Endothelial cell of umbilical vein (primary cell): ENCODE results near the gene ACER3. TPM values are rescaled to one million over a fixed set of nuclear protein-coding genes. Genes with fewer than 3 reads are reported as not detected.

Experiments used
- BruUV-seq: library from RNA; stranded (reverse); fragments of 400-500 nt; replicated peaks from 2 replicates; lab custom pipeline; 2021; lab: Mats Ljungman, UMichigan
- CTCF ChIA-PET: fragments of 300-600, 350-600 bp; sonication (Branson Sonifier 250); formaldehyde crosslinking; loops from one replicate; lab custom pipeline; 2021; ENCODE audit warnings: antibody characterized with exemption, inconsistent platforms; lab: Charles Lee
- POLR2A ChIA-PET: fragments of 300-600, 350-600 bp; sonication (Branson Sonifier 250); formaldehyde crosslinking; loops from one replicate; lab custom pipeline; 2021; ENCODE audit warnings: antibody characterized with exemption, inconsistent platforms; lab: Charles Lee
- DNase-seq: peaks from one replicate; pipeline ENCODE4 v3.0.0-alpha.2; 2011; ENCODE audit warnings: low read depth, low spot score
- FAIRE-seq: peaks from 2 replicates; lab custom pipeline; 2011; peaks lifted over from hg19 to GRCh38; lab: Jason Lieb, UNC
- H2AFZ ChIP-seq: 2 replicates; pipeline ENCODE4 v1.6.0; 2012; ENCODE audit warnings: low read depth, low read length, control low read depth, inconsistent platforms
- H3K27ac ChIP-seq: 2 replicates; pipeline ENCODE4 v1.5.1; 2011; ENCODE audit warnings: low read depth, mild to moderate bottlenecking, control low read depth, low read length, moderate library complexity; ENCODE audit not compliant: insufficient read depth
- H3K27me3 ChIP-seq, 2 experiments: 2 replicates each; pipeline versions ENCODE4 v1.6.0 to v1.6.1; 2011; ENCODE audit warnings: low read length in 2 of 2, mixed read lengths in 1 of 2; ENCODE audit not compliant: control insufficient read depth in 2 of 2, insufficient read depth in 2 of 2
- H3K36me3 ChIP-seq, 2 experiments: 2 replicates in 1 of 2; 3 replicates in 1 of 2; pipeline ENCODE4 v1.5.1; 2011; ENCODE audit warnings: low read length in 2 of 2, mild to moderate bottlenecking in 1 of 2, moderate library complexity in 1 of 2; ENCODE audit not compliant: control insufficient read depth in 2 of 2, insufficient read depth in 2 of 2; ENCODE audit errors: extremely low read depth in 1 of 2
- H3K4me1 ChIP-seq: 3 replicates; pipeline ENCODE4 v1.5.1; 2011; ENCODE audit warnings: mild to moderate bottlenecking, low read length; ENCODE audit not compliant: control insufficient read depth, insufficient read depth; ENCODE audit errors: extremely low read depth
- H3K4me2 ChIP-seq: 2 replicates; pipeline ENCODE4 v1.6.1; 2011; ENCODE audit warnings: low read length, control low read depth, mixed read lengths; ENCODE audit not compliant: insufficient read depth
- H3K4me3 ChIP-seq, 3 experiments: fragments of 200-600 bp in 1 of 3; sonication (generic), shearing (Covaris generic) in 1 of 3; replicated peaks in 1 of 3; 2 replicates each; pipeline ENCODE4 v1.5.1; 2011 to 2016; ENCODE audit warnings: control low read depth in 3 of 3, low read length in 3 of 3, mild to moderate bottlenecking in 2 of 3, inconsistent platforms in 1 of 3, low read depth in 1 of 3, moderate library complexity in 1 of 3; ENCODE audit not compliant: insufficient read depth in 1 of 3
- H3K79me2 ChIP-seq: 2 replicates; pipeline ENCODE4 v1.6.0; 2012; ENCODE audit warnings: low read length, inconsistent platforms; ENCODE audit not compliant: control insufficient read depth, insufficient read depth
- H3K9ac ChIP-seq: replicated peaks from 2 replicates; pipeline ENCODE3; 2011; ENCODE audit warnings: low read length, control low read depth; ENCODE audit not compliant: insufficient read depth; ENCODE audit errors: extremely low read depth
- H3K9me1 ChIP-seq: replicated peaks from 3 replicates; pipeline ENCODE4 v1.6.0; 2011; ENCODE audit warnings: mild to moderate bottlenecking, low read length; ENCODE audit not compliant: control insufficient read depth, insufficient read depth; ENCODE audit errors: extremely low read depth
- H3K9me3 ChIP-seq: replicated peaks from 2 replicates; pipeline ENCODE4 v1.5.1; 2012; ENCODE audit warnings: low read length, inconsistent platforms; ENCODE audit not compliant: control insufficient read depth, insufficient read depth
- H4K20me1 ChIP-seq: replicated peaks from 2 replicates; pipeline ENCODE3; 2011; ENCODE audit warnings: mild to moderate bottlenecking, low read length; ENCODE audit not compliant: control insufficient read depth, insufficient read depth; ENCODE audit errors: extremely low read depth
- EZH2 ChIP-seq: IDR thresholded peaks from 2 replicates; pipeline ENCODE4 v1.6.1; 2012; ENCODE audit warnings: borderline replicate concordance, low read depth, mild to moderate bottlenecking, moderate library complexity, low read length, inconsistent platforms; ENCODE audit not compliant: severe bottlenecking
- FOS ChIP-seq: IDR thresholded peaks from 2 replicates; pipeline ENCODE4 v1.6.1; 2011; ENCODE audit warnings: mild to moderate bottlenecking, low read length, moderate library complexity, borderline replicate concordance; ENCODE audit not compliant: insufficient read depth
- GATA2 ChIP-seq: IDR thresholded peaks from 2 replicates; pipeline ENCODE4 v1.7.0; 2011; ENCODE audit warnings: low read depth, mild to moderate bottlenecking, moderate library complexity, mixed read lengths, low read length; ENCODE audit not compliant: insufficient read length, insufficient read depth
- JUN ChIP-seq: IDR thresholded peaks from 2 replicates; pipeline ENCODE4 v1.6.1; 2011; ENCODE audit warnings: borderline replicate concordance, low read depth; ENCODE audit not compliant: insufficient read length, insufficient read depth
- MYC ChIP-seq: IDR thresholded peaks from one replicate; pipeline ENCODE4 v1.6.1; 2011; ENCODE audit warnings: mild to moderate bottlenecking, low read depth, low read length
- POLR2A ChIP-seq: IDR thresholded peaks from 2 replicates; pipeline ENCODE4 v1.6.1; 2012; ENCODE audit warnings: low read depth, mild to moderate bottlenecking, control low read depth, low read length
- POLR2AphosphoS5 ChIP-seq: IDR thresholded peaks from 2 replicates; pipeline ENCODE4 v1.6.1; 2012; ENCODE audit warnings: low read depth, mild to moderate bottlenecking, control low read depth, low read length, moderate library complexity; ENCODE audit not compliant: insufficient read depth
- dilution Hi-C: fragments of 300-500 bp; cut with MboI; formaldehyde crosslinking; loops from one replicate; pipeline ENCODE4 v1.15.0; 2019; ENCODE audit warnings: low sequenced_read_pairs; ENCODE audit not compliant: extremely low pct_ligation_motif_present
- intact Hi-C: fragments of 100-400 bp; cut with micrococcal nuclease; formaldehyde crosslinking; loops from one replicate; pipeline ENCODE4 v1.10.0; 2022
- polyA plus RNA-seq, 4 experiments: library from polyadenylated mRNA; depleted of rRNA in 3 of 4; stranded (reverse) in 3 of 4; unstranded in 1 of 4; fragments of >200 nt; gene quantifications; 2 replicates each; pipeline versions ENCODE4 v1.2.1 to v1.2.3, GENCODE V29; 2011 to 2012; ENCODE audit warnings: missing spikeins in 1 of 4
- total RNA-seq: library from RNA; stranded (reverse); gene quantifications from 2 replicates; pipeline ENCODE4 v1.2.3, GENCODE V29; 2021
- TF ChIP-seq, protein P1 (sequence below), 2 donors: IDR thresholded peaks; 1 replicate in 1 of 2; 2 replicates in 1 of 2; pipeline ENCODE4 v1.5.1; 2011; ENCODE audit warnings: low read length in 2 of 2, mild to moderate bottlenecking in 2 of 2, moderate library complexity in 2 of 2, control low read depth in 1 of 2, inconsistent platforms in 1 of 2, low read depth in 1 of 2; ENCODE audit not compliant: insufficient read depth in 1 of 2; ENCODE audit errors: extremely low read depth in 1 of 2
- TF ChIP-seq, protein P2 (sequence below): IDR thresholded peaks from 2 replicates; pipeline ENCODE4 v1.6.1; 2011; ENCODE audit not compliant: insufficient read depth, insufficient read length

The ACER3 gene
- total and polyA plus RNA-seq, 2 donors (not counting 3 experiments of a cell fraction or from before 2014, with no cell fraction given) = 9.9 to 31.6 TPM

DNA sequence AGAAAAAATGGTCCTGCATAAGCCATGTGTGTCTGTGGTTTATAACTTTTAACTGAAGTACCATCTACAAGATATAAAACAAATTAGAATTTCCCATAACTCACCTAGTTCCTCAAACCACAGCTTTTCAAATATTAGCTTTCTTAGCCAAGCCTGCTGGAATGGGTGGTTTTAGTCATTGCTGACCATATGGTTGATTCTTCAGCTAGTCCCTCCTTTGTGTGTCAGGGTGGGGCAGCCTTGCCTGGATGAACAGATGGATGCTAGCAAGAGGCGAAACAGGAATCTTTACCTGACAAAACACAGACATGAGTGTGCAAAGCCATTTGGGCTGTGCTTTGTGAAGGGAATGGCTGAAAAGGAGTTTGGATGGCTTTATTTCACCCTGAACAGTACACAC is 166.6 kb downstream of the ACER3 start:
- Histone ChIP-seq H3K4me3 (no peak overlapping the region), H3K9me3 (no peaks in the 10 kb centered on the region), H3K9me1 (no peaks in the 10 kb centered on the region), H3K9ac (no peak overlapping the region), H3K79me2 (no peaks in the 10 kb centered on the region), H4K20me1 (no peaks in the 10 kb centered on the region), H3K4me1 (no peaks in the 10 kb centered on the region), H3K4me2 (no peak overlapping the region), H2AFZ (no peak overlapping the region), H3K27ac (no peak overlapping the region), H3K36me3 (no peaks in the 10 kb centered on the region), H3K27me3 (peaks cover 9 to 11% of the 10 kb centered on the region in 2 experiments)
- CTCF ChIA-PET = interaction anchor here (1.0 to 1.8 kb wide), 4 partner anchors 13 to 107 kb away, joined by 3 to 5 read pairs (median 4); no protein-coding TSS in a partner anchor
- no TSS peak for BruUV-seq
- POLR2A ChIA-PET = no interaction called here
- DNase-seq (no peak), FAIRE-seq (no peak)
- TF ChIP-seq JUN = no peak
- TF ChIP-seq, protein P1, sequence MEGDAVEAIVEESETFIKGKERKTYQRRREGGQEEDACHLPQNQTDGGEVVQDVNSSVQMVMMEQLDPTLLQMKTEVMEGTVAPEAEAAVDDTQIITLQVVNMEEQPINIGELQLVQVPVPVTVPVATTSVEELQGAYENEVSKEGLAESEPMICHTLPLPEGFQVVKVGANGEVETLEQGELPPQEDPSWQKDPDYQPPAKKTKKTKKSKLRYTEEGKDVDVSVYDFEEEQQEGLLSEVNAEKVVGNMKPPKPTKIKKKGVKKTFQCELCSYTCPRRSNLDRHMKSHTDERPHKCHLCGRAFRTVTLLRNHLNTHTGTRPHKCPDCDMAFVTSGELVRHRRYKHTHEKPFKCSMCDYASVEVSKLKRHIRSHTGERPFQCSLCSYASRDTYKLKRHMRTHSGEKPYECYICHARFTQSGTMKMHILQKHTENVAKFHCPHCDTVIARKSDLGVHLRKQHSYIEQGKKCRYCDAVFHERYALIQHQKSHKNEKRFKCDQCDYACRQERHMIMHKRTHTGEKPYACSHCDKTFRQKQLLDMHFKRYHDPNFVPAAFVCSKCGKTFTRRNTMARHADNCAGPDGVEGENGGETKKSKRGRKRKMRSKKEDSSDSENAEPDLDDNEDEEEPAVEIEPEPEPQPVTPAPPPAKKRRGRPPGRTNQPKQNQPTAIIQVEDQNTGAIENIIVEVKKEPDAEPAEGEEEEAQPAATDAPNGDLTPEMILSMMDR (IDR thresholded peaks at IDR 0.05; ENCODE audit: extremely low read depth in 1 of 2, insufficient read depth in 1 of 2, low read depth in 1 of 2, low read length in 2 of 2) = no peak
- no peak for TF ChIP-seq FOS
- intact Hi-C loops = loop anchor here (5.0 kb wide), 1 partner anchor 1145 kb away; no protein-coding TSS in a partner anchor
- dilution Hi-C loops = no loop called here

DNA sequence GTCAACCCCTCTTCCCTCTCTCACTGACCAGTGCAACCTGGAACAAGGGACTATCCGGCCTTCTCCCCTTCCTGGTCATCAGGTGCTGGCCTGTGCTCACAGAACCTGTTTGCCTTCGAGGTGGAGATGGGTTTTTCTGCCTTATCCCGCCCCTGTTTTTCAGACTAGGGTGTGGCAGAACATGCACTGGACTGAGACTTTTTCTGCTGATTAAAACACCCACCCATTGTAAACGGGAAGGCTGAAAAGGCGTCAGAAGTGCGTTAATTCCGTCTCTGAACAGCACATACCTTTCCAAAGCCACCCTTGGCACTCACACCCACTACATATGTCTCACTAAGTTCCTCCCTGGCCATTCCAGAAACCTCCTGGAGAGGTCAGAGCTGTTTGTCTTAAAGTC is 169.1 kb downstream of the ACER3 start:
- Histone ChIP-seq H3K79me2 (no peaks in the 10 kb centered on the region), H3K27me3 (peaks cover 9 to 11% of the 10 kb centered on the region in 2 experiments), H3K4me3 (no peak overlapping the region), H3K36me3 (no peaks in the 10 kb centered on the region), H3K9me3 (no peaks in the 10 kb centered on the region), H2AFZ (no peak overlapping the region), H3K4me2 (no peak overlapping the region), H3K9me1 (no peaks in the 10 kb centered on the region), H4K20me1 (no peaks in the 10 kb centered on the region), H3K27ac (no peak overlapping the region), H3K4me1 (no peaks in the 10 kb centered on the region), H3K9ac (no peak overlapping the region)
- dilution Hi-C loops (no loop called here), intact Hi-C loops (loop anchor here (5.0 kb wide), 1 partner anchor 1142 kb away; no protein-coding TSS in a partner anchor)
- TF ChIP-seq, protein P2, sequence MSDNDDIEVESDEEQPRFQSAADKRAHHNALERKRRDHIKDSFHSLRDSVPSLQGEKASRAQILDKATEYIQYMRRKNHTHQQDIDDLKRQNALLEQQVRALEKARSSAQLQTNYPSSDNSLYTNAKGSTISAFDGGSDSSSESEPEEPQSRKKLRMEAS = no peak
- no peak for TF ChIP-seq EZH2
- no peak for TF ChIP-seq JUN
- TF ChIP-seq, protein P1 (IDR thresholded peaks at IDR 0.05; ENCODE audit: extremely low read depth in 1 of 2, insufficient read depth in 1 of 2, low read depth in 1 of 2, low read length in 2 of 2) = no peak
- TF ChIP-seq MYC = no peak
- no peak for TF ChIP-seq FOS
- no peak for TF ChIP-seq POLR2AphosphoS5
- no peak for TF ChIP-seq GATA2
- no peak for TF ChIP-seq POLR2A
- BruUV-seq = TSS peak; percentile 9
- no peak for DNase-seq
- no peak for FAIRE-seq
- POLR2A ChIA-PET = no interaction called here
- CTCF ChIA-PET = interaction anchor here (4.5 kb wide), 1 partner anchor 110 kb away, joined by 18 read pairs; no protein-coding TSS in a partner anchor
